Epithelial cell of esophagus (primary cell): ENCODE measurements around the gene AGBL1.

Experiments used
- DNase-seq: peaks from one replicate; pipeline ENCODE4 v3.0.0; 2010; ENCODE audit warnings: low read depth
- H3K4me3 ChIP-seq: 2 replicates; pipeline ENCODE4 v1.5.1; 2011; ENCODE audit warnings: mild to moderate bottlenecking, low read length, control low read depth
- TF ChIP-seq, protein P1 (sequence below): IDR thresholded peaks from 2 replicates; pipeline ENCODE4 v1.5.1; 2011; ENCODE audit warnings: low read depth, mild to moderate bottlenecking, low read length, control low read depth, inconsistent platforms; ENCODE audit not compliant: insufficient read depth; ENCODE audit errors: missing control alignments

The AGBL1 gene

GRCh38 chr15:86231864-86232721 is 152.4 kb downstream of the AGBL1 start:
- H3K4me3 ChIP-seq = no peak overlapping the region
- peak; percentile 62 for DNase-seq
- TF ChIP-seq, protein P1, sequence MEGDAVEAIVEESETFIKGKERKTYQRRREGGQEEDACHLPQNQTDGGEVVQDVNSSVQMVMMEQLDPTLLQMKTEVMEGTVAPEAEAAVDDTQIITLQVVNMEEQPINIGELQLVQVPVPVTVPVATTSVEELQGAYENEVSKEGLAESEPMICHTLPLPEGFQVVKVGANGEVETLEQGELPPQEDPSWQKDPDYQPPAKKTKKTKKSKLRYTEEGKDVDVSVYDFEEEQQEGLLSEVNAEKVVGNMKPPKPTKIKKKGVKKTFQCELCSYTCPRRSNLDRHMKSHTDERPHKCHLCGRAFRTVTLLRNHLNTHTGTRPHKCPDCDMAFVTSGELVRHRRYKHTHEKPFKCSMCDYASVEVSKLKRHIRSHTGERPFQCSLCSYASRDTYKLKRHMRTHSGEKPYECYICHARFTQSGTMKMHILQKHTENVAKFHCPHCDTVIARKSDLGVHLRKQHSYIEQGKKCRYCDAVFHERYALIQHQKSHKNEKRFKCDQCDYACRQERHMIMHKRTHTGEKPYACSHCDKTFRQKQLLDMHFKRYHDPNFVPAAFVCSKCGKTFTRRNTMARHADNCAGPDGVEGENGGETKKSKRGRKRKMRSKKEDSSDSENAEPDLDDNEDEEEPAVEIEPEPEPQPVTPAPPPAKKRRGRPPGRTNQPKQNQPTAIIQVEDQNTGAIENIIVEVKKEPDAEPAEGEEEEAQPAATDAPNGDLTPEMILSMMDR = peak; percentile 72

DNA sequence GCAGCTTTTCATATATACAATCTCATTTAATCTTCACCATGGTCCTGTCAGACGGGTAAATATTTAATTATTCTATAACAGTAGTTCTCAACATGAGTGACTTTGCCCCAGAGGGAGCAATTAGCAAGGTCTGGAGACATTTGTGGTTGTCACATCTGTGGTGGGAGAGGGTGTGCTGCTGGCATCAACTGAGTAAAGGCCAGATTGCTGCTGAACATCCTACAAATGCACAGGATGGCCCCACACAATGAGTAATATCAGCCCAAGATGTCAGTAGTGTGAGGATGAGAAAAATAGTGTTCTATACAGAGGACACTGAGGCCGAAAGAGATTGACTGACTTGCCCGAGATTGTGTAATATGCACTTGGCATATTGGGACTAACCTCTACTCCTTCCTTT is 156.0 kb downstream of the AGBL1 start:
- DNase-seq = no peak
- no peak overlapping the region for H3K4me3 ChIP-seq
- TF ChIP-seq, protein P1 = no peak

GRCh38 chr15:86236356-86237110 is 156.9 kb downstream of the AGBL1 start:
- TF ChIP-seq, protein P1 = no peak
- no peak for DNase-seq
- no peak overlapping the region for H3K4me3 ChIP-seq

DNA sequence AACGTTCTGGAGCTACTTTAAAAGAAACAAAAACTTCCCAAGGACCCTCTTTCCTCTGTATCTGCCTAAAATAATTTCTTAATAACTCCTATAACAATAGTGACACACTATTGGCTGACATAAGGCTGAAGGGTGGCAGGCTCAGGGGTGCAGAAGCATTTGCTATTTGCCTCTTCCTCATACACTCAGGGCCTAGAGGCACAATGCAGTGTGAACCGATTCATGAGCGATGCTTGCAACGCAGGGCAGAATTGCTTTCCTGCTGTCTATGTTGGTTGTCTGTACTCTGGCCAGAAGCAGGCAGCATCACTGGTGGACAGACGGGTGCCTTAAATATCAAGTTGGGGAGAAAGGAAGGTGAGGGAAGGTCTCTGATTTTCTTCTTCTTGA is 157.4 kb downstream of the AGBL1 start:
- no peak for DNase-seq
- TF ChIP-seq, protein P1 = no peak
- H3K4me3 ChIP-seq = no peak overlapping the region

- no peak overlapping the region for H3K4me3 ChIP-seq
- TF ChIP-seq, protein P1 = no peak
- peak; percentile 34 for DNase-seq
Observed at GRCh38 chr15:86247249-86247955, 167.7 kb downstream of the AGBL1 start.

DNA sequence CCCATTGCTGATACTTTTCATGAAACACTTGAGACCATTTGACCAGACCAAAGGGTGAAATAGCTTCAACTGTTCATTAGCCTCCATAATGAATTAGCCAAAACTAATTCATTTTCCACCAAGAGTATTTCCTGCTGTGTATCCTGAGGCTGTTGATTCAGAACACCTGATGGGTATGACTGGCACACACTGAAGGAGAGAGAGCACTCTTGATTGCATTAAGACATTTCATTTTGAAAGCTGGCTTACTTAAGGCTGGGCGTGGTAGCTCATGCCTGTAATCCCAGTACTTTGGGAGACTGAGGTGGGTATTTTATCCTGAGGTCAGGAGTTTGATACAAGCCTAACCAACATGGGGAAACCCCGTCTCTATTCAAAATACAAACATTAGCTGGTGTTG is 175.6 kb downstream of the AGBL1 start:
- TF ChIP-seq, protein P1 = no peak
- DNase-seq = peak; percentile 72
- no peak overlapping the region for H3K4me3 ChIP-seq
